Tibial nerve (tissue), 3 donors: Measurements from ENCODE around the gene CHMP1A.

Experiments
- CTCF ChIP-seq, 5 experiments: fragments of 200-600 bp in 3 of 5; fragments of 450-650 bp in 2 of 5; sonication (generic) in 3 of 5; IDR thresholded peaks; one replicate each; pipeline ENCODE4 v1.5.1; 2016 to 2019; ENCODE audit warnings: antibody characterized with exemption in 5 of 5, mild to moderate bottlenecking in 3 of 5, moderate library complexity in 2 of 5
- POLR2A ChIP-seq, 2 donors: fragments of 450-650 bp; IDR thresholded peaks; one replicate each; pipeline ENCODE4 v1.6.1; 2017; ENCODE audit warnings: antibody characterized with exemption in 2 of 2, mild to moderate bottlenecking in 2 of 2, moderate library complexity in 2 of 2

- TF ChIP-seq POLR2A (IDR thresholded peaks at IDR 0.05), result no peak
- no peak for TF ChIP-seq CTCF (IDR thresholded peaks at IDR 0.05)
Measured at GRCh38 chr16:89696670-89697128, 39.2 kb upstream of the CHMP1A start.
